GM12865 (cell line): ENCODE results near the gene SEL1L3.

ENCODE experiments used
- DNase-seq: peaks from one replicate; pipeline ENCODE4 v3.0.0; 2010; ENCODE audit warnings: low read depth
- H3K4me3 ChIP-seq: 2 replicates; pipeline ENCODE4 v1.5.1; 2011; ENCODE audit warnings: mild to moderate bottlenecking, low read depth, low read length, control low read depth
- TF ChIP-seq, protein P1 (sequence below): IDR thresholded peaks from 2 replicates; pipeline ENCODE4 v1.5.1; 2011; ENCODE audit warnings: low read length, control low read depth, low read depth, inconsistent platforms; ENCODE audit not compliant: insufficient read depth; ENCODE audit errors: missing control alignments

Gene SEL1L3

GRCh38 chr4:25722964-25723363, 139.8 kb downstream of the SEL1L3 start:
- H3K4me3 ChIP-seq = no peak overlapping the region
- TF ChIP-seq, protein P1, sequence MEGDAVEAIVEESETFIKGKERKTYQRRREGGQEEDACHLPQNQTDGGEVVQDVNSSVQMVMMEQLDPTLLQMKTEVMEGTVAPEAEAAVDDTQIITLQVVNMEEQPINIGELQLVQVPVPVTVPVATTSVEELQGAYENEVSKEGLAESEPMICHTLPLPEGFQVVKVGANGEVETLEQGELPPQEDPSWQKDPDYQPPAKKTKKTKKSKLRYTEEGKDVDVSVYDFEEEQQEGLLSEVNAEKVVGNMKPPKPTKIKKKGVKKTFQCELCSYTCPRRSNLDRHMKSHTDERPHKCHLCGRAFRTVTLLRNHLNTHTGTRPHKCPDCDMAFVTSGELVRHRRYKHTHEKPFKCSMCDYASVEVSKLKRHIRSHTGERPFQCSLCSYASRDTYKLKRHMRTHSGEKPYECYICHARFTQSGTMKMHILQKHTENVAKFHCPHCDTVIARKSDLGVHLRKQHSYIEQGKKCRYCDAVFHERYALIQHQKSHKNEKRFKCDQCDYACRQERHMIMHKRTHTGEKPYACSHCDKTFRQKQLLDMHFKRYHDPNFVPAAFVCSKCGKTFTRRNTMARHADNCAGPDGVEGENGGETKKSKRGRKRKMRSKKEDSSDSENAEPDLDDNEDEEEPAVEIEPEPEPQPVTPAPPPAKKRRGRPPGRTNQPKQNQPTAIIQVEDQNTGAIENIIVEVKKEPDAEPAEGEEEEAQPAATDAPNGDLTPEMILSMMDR = no peak
- DNase-seq = no peak

DNA sequence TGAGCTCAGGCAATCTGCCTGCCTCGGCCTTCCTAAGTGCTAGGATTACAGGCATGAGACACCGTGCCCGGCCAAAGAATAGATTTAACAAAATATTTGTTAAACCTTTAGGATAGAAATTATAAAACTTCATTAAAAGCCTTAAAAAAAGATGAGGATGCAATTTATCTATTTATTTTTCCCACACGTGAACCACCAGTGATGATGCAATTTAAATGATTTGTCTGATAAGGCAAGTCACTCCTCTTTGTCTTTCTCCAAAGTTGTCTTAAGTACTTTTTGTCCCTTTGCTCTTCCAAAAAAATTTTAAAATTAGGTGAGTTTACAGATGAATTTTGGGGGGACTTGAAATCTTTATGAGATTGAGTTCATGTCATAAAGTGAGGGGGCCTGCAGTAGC, 149.0 kb downstream of the SEL1L3 start:
- TF ChIP-seq, protein P1 = no peak
- DNase-seq = no peak
- H3K4me3 ChIP-seq = no peak overlapping the region

DNA sequence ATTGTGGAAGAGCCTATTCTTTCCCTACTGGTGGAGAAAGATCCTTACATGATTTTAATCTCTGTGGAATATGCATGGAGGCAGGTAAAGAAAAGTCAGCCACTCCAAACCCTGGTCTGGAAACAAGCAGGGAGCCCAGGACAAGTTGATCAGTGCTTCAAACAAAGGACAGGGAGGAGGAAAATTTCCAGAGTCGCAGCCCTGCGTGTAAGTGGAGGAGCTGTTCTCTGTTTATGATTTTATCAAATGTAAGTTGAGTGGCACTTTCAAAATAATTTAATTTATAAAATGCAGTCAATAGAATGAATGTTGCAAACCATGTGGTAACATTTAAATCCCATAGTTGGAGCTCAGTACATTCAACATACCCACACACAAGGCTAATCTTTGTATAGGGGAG, 150.2 kb downstream of the SEL1L3 start:
- no peak overlapping the region for H3K4me3 ChIP-seq
- DNase-seq = no peak
- TF ChIP-seq, protein P1 = no peak

DNA sequence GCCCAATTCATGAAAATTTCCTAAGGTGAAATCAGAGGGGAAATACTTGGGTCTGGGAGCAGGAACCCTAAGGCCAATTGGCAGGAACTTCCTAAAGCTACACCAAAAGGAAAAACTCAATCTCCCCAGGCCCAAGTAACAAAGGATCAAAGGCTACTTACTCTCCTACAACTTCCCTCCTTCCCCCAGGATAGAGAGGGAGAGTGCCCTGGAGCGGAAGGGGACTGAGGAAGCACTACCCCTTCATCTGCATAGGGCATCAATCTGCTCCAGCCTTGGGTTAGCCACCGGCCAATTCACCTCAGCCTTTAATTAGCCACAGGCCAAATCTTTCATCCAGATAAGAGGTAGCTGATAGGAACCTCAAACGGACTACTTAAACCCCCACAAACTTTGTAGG, 152.2 kb downstream of the SEL1L3 start:
- TF ChIP-seq, protein P1 = no peak
- no peak for DNase-seq
- no peak overlapping the region for H3K4me3 ChIP-seq

DNA sequence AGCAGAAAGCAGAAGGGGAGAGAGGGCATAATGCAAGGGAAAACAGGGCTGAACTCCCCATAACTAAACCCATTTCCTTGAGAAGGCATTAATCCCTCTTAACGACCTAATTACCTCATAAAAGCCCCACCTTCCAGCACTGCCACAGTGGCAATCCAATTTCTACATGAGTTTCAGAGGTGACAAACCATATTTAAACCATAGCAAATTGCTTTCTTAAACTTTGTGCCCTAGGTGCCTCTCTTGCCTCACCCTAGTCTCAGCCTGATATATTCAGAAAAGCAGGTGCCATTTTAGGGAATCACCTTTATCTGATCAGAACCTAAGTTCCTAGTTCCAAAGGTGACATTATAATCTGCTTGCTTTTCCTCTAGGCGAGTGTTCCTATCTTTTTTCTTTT, 158.3 kb downstream of the SEL1L3 start:
- DNase-seq = no peak
- TF ChIP-seq, protein P1 = no peak
- H3K4me3 ChIP-seq = no peak overlapping the region

GRCh38 chr4:25703731-25704388, 158.9 kb downstream of the SEL1L3 start:
- TF ChIP-seq, protein P1 = no peak
- DNase-seq = no peak
- H3K4me3 ChIP-seq = no peak overlapping the region

DNA sequence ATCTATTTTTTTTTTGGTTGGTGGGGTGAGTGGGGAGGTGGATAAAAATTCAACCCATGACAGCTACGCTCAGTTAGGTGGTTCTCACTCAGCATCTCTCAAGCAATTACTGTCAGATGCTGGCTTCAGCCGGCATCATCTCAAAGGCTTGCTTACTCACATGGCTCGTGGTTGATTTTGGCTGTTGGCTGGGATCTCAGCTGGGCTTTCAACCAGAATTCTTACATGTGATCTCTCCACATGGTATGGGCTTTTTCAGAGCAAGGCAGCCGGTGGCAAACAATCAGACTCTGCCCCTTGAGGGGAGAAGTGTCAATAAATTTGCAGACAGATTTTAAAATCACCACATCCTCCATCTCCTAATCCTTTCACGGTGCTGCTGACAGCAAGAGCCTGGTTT, 159.9 kb downstream of the SEL1L3 start:
- no peak for DNase-seq
- no peak overlapping the region for H3K4me3 ChIP-seq
- TF ChIP-seq, protein P1 = no peak
